GM18867 (cell line): Measurements from ENCODE around the gene TLNRD1.

Experiments used
- ATAC-seq: cut with Tn5 transposase; IDR thresholded peaks from one replicate; pipeline ENCODE4 v1.9.1; 2021; ENCODE audit warnings: mild to moderate bottlenecking, moderate library complexity; ENCODE audit not compliant: unreplicated experiment

TLNRD1 gene

DNA sequence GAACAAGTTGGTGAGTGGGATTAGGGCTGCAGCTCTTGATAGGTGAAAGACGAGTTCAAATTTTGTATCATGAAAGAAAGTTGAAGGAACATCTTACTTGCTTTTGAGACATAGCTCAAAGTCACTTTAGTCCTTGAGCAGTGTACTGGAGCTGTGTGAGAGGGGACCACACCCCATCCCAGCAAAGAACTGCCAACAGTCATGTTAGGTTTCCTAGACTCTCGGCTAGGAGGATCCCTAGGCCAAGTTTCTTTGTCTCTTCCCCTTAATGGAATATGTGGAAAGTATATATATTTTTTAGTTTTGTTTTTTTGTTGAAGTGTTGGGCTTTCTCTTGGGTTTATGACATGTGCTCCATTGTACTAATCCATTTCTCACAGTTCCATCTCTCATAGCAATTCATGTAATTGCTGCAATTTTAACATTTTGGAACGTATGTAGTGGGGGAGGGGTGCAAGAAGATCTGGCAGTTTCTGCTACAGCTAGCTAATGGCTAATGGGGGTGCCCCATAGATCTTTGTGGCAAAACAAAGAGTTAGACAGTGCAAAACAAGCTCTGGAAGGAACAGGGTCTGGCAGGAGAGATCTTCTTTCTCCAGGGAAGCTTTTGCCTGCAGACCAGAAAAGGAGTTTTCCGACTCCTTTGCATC is 25.1 kb downstream of the TLNRD1 start:
- no peak for ATAC-seq

DNA sequence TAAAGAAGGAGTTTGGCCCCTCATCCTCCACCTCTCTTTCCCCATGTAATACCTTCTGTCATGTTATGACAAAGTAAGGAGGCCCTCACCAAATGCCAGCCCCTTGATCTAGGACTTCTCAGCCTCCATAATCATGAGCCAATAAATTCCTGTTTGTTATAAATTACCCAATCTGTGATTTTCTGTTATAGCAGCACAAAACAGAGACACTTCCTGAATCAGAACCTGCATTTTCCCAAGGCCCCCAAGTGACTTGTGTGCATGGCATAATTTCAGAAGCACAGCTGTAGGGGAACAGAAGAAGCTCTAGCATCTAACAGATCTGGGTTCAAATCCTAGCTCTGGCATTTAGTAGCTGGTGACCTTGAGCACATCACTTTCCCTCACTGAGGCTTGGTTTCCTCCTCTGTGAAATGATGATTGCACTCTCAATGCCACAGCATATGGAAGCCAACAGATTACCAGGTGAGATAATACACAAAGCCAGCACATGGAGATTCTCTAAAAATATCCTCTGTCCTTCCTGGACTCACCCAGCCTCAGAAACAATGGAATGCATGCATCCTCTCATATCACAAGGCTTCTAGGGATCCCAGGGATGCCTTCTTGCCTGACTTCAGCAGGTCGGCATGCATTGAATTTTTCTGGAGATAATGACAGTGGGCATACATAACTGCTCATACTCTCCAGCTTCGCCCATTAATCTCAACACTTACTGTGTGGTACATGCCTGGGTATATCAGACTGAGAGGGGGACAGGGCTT is 26.3 kb downstream of the TLNRD1 start:
- no peak for ATAC-seq

GRCh38 chr15:81029414-81030300 is 28.9 kb downstream of the TLNRD1 start:
- ATAC-seq, result no peak

DNA sequence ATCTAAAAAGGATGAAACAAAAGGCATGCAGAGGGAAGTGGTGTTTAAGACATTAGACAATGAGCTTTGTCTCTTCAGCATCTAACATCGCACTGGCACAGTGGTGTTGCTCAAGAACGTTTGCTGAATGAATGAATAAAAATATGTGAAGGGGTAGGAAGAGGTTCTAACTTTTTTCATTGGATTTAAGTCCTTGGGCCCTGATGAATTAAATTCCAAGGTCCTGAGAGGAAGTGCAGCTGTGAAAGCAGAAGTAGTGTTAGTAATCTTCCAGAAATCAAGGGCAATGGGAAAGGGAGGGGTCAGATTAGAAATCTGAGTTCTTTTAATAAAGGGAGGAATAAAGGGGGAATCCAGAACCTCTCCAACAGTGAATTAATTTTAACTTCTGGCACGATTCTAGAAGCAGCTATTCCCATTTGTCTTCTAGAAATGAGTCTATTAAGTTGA is 29.6 kb downstream of the TLNRD1 start:
- no peak for ATAC-seq

DNA sequence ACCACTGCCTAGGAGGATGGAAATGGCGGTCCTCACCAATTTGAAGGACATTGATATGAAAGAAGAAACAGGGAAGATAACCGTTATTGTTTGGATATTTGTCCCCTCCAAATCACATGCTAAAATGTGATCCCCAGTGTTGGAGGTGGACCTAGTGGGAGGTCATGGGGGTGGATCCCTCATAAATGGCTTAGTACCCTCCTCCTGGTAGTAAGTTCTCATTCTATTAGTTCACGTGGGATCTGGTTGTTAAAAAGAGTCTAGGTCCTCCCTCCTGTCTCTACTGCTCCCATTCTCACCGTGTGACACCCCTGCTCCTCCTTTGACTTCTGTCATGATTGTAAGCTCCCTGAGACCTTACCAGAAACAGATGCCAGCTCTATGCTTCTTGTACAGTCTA is 30.5 kb downstream of the TLNRD1 start:
- ATAC-seq, result no peak

DNA sequence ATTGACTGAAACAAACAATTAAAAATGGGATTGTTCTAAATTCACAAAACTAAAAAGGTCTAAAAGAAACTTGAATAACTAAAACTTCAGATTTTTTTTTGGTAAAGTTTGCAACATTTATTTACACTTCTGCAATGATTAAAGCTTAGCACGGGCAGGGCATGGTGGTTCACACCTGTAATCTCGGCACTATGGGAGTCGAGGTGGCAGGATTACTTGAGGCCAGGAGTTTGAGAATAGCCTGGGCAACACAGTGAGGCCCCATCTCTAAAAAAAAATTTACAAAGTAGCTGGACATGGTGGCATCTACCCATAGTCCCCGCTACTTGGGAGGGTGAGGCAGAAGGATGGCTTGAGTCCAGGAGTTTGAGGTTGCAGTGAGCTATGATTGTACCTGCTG is 31.6 kb downstream of the TLNRD1 start:
- no peak for ATAC-seq

GRCh38 chr15:81032818-81033217 is 32.1 kb downstream of the TLNRD1 start:
- ATAC-seq, result no peak

- ATAC-seq, result no peak
Observed at GRCh38 chr15:81033508-81033907, 32.8 kb downstream of the TLNRD1 start.

DNA sequence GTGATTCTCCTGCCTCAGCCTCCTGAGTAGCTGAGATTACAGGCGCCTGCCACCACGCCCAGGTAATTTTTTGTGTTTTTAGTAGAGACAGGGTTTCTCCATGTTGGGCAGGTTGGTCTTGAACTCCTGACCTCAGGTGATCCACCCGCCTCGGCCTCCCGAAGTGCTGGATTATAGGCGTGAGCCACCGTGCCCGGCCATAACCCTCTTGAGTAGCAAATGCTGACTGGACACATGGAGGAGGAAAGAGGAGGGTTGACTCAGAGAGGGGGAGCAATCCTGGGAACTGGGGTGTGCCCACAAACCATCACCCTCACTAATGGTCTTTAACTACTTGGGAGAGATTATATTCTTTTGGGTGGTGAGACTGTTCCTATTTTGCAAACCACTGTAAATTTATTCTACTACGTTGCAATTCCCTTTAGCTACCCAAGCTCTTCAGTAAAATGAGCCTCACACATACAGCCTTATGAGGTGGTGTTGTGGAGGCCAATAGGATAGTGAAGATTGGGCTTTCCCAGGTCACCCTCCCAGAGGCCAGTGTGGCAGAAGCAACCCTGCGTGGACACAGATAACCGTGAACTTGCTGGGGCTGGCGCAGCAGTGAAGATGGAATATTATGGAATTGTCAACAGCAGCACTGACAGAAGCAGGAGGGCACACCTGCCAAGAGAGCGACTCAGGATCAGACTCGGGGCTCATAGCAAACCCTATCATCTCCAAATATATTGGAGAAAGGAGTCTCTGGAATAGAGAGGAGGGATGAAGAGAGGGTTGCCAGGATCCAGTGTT is 37.4 kb downstream of the TLNRD1 start:
- ATAC-seq, result no peak

- ATAC-seq, result no peak
Observed at GRCh38 chr15:81038975-81039607, 38.4 kb downstream of the TLNRD1 start.

- no peak for ATAC-seq
Observed at GRCh38 chr15:81040757-81041156, 40.0 kb downstream of the TLNRD1 start.

GRCh38 chr15:81043281-81043934 is 42.7 kb downstream of the TLNRD1 start:
- no peak for ATAC-seq

DNA sequence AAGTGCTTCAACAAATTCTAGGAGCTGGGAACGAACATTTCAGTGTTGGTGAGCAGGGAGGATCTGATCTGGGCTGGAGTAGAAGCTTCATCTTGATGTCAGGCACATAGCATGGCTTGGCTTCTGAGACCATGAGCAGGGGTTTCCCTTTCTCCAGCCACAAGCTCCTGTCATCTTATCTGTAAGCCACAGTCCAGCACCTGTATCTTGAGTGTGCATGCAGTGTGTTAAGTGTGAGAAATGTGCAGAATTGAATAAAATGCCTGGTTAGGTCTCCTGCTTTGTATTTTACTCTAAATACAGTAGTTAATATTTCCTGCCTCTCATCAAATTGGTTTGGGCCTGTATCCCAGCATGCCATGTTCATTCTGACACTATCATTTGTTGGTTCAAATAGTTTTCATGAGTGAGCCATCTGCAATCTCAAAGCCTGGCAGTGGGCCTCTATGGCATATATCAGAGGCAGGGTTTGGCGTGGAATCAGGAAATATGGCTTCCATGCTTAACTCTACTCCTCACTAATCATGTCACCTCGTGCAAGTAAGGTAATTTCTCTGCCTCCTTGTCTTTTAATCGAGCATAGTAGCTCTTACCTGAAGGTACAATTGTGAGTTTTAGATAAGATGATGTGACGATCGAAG is 43.3 kb downstream of the TLNRD1 start:
- ATAC-seq, result no peak

DNA sequence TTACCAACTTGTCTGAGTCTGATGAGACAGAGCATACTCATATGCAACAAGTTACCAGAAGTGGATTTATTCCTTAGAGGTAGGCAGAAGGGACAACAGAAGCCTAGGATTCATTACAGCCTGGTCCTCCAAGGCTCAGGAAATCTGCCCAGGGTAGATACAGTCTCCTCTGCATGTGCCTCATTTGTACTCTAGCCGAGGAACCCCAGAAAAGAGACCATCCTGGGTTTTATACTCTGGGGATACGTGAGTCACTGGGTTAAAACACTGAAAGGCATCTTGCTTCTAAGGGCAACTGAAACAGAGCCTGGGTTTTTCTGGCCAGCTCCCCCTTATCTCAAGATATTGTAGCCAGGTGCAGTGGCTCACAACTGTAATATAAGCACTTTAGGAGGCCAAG is 45.6 kb downstream of the TLNRD1 start:
- no peak for ATAC-seq

- no peak for ATAC-seq
Observed at GRCh38 chr15:81047928-81048327, 47.2 kb downstream of the TLNRD1 start.

DNA sequence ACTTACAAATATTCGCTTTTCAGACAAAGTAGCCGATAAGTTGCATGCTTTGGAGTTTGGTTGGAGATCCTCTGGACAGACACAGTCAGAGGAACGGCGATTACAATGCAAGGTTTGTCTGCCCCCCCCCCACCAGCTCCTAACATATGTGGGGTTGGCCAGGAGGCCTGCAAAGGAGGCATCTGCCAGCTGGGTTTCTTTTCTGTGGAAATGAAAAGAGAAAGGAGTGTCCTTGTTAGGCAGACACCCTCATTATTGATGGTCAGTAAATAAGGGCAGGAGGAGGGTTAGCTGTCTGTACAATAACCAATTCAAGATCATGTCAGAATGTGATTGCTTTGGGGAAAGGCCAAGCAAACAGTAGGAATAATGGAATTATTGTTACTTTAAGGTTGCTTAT is 49.1 kb downstream of the TLNRD1 start:
- no peak for ATAC-seq

- ATAC-seq, result no peak
Observed at GRCh38 chr15:81050259-81050658, 49.5 kb downstream of the TLNRD1 start.

- no peak for ATAC-seq
Observed at GRCh38 chr15:81050805-81051204, 50.1 kb downstream of the TLNRD1 start.

DNA sequence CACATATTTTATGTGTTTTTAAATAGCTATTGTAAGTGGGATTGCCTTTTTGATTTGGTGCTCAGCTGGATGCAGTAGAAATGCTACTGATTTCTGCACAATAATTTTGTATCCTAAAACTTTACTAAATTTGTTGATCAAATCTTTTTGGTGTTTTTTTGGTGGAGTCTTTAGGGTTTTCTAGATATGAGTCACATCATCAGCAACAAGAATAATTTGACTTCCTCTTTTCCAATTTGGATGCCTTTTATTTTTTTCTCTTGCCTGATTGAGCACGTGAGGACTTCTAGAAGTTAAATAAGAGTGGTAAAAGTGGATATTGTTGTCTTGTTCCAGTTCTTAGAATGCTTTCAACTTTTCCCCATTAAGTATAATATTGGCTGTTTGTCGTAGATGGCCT is 51.3 kb downstream of the TLNRD1 start:
- ATAC-seq, result no peak
